Activated naive CD8-positive, alpha-beta T cell treated with anti-CD3 and anti-CD28 coated beads for 36 hours (primary cell): ENCODE data around the gene IKZF3. TPM values are rescaled to one million over a fixed set of nuclear protein-coding genes. Genes with fewer than 3 reads are reported as not detected.
A peak's percentile ranks its signal among the peaks of the same experiment; 100 is the strongest.

Source experiments
- DNase-seq: peaks from one replicate; pipeline ENCODE4 v3.0.0; 2021
- H3K27ac Mint-ChIP-seq: one replicate; pipeline ENCODE4 v1.8.0; 2022; ENCODE audit warnings: mild to moderate bottlenecking, moderate library complexity, mixed read lengths
- H3K27me3 Mint-ChIP-seq: one replicate; pipeline ENCODE4 v1.8.0; 2022; ENCODE audit warnings: mild to moderate bottlenecking, mixed read lengths
- H3K36me3 Mint-ChIP-seq: one replicate; pipeline ENCODE4 v1.8.0; 2021; ENCODE audit warnings: mild to moderate bottlenecking, mixed read lengths
- H3K4me1 Mint-ChIP-seq: one replicate; pipeline ENCODE4 v1.8.0; 2021; ENCODE audit warnings: mixed read lengths
- H3K4me3 Mint-ChIP-seq: one replicate; pipeline ENCODE4 v1.8.0; 2022; ENCODE audit warnings: mild to moderate bottlenecking, moderate library complexity, mixed read lengths
- H3K9me3 Mint-ChIP-seq: one replicate; pipeline ENCODE4 v1.8.0; 2022; ENCODE audit warnings: mixed read lengths
- total RNA-seq, 2 experiments: library from RNA; stranded (reverse); gene quantifications; one replicate each; pipeline ENCODE4 v1.2.3, GENCODE V29; 2021

Gene IKZF3
- total RNA-seq, 2 experiments from 2014 or later: 43.9 to 44.6 TPM

DNA sequence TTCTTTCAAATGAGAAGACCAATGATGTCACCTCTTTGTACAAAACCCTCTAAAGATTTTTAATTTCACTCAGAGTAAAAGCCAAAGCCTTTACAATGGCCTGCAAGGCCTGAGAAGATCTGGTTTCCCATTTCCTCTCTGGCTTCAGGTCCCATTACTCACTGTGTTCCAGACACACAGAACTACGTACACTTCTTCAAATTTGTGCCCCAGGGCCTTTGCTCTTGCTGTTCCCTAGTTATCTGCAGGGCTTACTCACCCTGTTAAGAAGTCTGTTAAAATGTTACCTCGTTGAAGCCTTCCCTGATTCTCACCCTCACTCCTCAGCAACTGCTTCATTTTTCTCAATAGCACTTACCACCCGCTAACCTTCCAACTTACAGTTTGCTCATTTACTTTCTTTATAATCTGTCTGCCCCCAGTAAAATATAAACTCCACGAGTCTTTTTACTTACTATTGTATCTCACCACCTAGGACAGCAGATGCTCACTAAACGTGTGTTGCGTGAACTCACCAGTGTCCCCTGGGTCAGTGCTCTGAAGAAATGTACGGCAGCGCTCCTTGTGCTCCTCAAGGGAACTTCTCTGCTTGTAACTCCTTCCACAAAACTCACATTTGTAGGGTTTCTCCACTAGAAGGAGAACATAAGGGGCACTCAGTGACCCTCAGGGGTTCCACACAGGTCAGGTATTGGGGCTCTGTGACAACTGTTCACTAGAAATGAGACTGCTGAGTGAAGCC is 76.2 kb downstream of the IKZF3 start:
- no peak for DNase-seq
- Mint-ChIP-seq H3K4me3 (no peak overlapping the region), H3K4me1 (peaks cover 47% of the 10 kb centered on the region), H3K27ac (no peak overlapping the region), H3K27me3 (no peaks in the 10 kb centered on the region), H3K9me3 (no peaks in the 10 kb centered on the region), H3K36me3 (peaks cover 61% of the 10 kb centered on the region)

- DNase-seq: no peak
- Mint-ChIP-seq H3K4me3 (no peak overlapping the region), H3K27ac (no peak overlapping the region), H3K36me3 (peaks cover 65% of the 10 kb centered on the region), H3K27me3 (no peaks in the 10 kb centered on the region), H3K9me3 (no peaks in the 10 kb centered on the region), H3K4me1 (peaks cover 47% of the 10 kb centered on the region)
Observed at GRCh38 chr17:39787041-39787440, 77.1 kb downstream of the IKZF3 start.

DNA sequence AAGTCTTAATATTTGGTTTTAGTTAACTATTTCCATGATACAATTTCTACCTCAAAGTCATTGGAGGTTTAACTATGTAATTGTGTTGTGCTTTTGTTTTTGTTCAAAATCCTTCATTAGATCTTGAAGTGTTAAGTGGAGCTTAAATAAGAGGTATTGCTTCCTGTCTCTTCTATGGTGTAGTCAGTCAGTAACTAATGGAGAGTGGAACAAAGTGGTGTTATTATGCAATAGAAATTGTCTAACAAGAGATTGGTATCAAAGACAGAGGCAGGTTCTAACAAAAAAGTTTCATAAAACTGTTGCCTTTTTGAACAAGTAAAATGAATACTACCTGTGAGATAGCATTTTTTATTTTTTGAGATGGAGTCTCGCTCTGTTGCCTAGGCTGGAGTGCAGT is 81.1 kb downstream of the IKZF3 start:
- H3K27ac Mint-ChIP-seq: peak overlapping the region; percentile 1
- H3K4me1 Mint-ChIP-seq: peaks cover 51% of the 10 kb centered on the region
- no peak overlapping the region for H3K4me3 Mint-ChIP-seq
- no peaks in the 10 kb centered on the region for H3K27me3 Mint-ChIP-seq
- H3K9me3 Mint-ChIP-seq: no peaks in the 10 kb centered on the region
- peaks cover 45% of the 10 kb centered on the region for H3K36me3 Mint-ChIP-seq
- no peak for DNase-seq

- Mint-ChIP-seq H3K27ac (peak overlapping the region; percentile 40), H3K4me3 (no peak overlapping the region), H3K27me3 (no peaks in the 10 kb centered on the region), H3K36me3 (peaks cover 43% of the 10 kb centered on the region), H3K4me1 (peaks cover 52% of the 10 kb centered on the region), H3K9me3 (no peaks in the 10 kb centered on the region)
- DNase-seq: no peak
Observed at GRCh38 chr17:39782481-39782880, 81.6 kb downstream of the IKZF3 start.

DNA sequence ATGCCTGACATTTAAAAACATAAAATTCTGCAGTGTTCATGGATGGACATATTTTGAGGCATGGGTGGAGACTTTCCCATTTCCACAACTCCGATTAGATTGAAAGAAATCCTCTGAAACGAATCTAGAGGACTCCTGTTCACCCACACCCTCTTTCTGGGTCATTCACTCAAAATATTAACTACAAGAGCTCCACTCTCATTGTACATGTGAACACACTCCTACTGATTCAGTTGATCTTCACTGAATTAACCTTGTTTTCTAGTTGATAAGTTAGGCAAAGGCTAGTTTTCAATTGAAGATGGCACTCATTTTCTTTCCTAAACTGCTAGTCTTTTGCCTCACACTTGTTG is 82.3 kb downstream of the IKZF3 start:
- peak overlapping the region; percentile 57 for H3K27ac Mint-ChIP-seq
- peaks cover 40% of the 10 kb centered on the region for H3K36me3 Mint-ChIP-seq
- no peaks in the 10 kb centered on the region for H3K9me3 Mint-ChIP-seq
- peaks cover 51% of the 10 kb centered on the region for H3K4me1 Mint-ChIP-seq
- DNase-seq: no peak
- H3K4me3 Mint-ChIP-seq: no peak overlapping the region
- H3K27me3 Mint-ChIP-seq: no peaks in the 10 kb centered on the region

GRCh38 chr17:39781031-39781860 is 82.9 kb downstream of the IKZF3 start:
- H3K4me1 Mint-ChIP-seq: peaks cover 56% of the 10 kb centered on the region
- no peak overlapping the region for H3K27ac Mint-ChIP-seq

GRCh38 chr17:39777534-39778365 is 86.4 kb downstream of the IKZF3 start:
- peaks cover 2% of the 10 kb centered on the region for H3K9me3 Mint-ChIP-seq
- no peak for DNase-seq
- peak overlapping the region; percentile 78 for H3K4me3 Mint-ChIP-seq
- H3K4me1 Mint-ChIP-seq: peaks cover 76% of the 10 kb centered on the region
- H3K27me3 Mint-ChIP-seq: no peaks in the 10 kb centered on the region
- H3K27ac Mint-ChIP-seq: peak overlapping the region; percentile 81
- peaks cover 48% of the 10 kb centered on the region for H3K36me3 Mint-ChIP-seq

More at GRCh38 chr17:39781031-39781860, 82.9 kb downstream of the IKZF3 start:
- Mint-ChIP-seq H3K27me3 (no peaks in the 10 kb centered on the region), H3K4me3 (no peak overlapping the region), H3K36me3 (peaks cover 43% of the 10 kb centered on the region), H3K9me3 (no peaks in the 10 kb centered on the region)
- DNase-seq: no peak

DNA sequence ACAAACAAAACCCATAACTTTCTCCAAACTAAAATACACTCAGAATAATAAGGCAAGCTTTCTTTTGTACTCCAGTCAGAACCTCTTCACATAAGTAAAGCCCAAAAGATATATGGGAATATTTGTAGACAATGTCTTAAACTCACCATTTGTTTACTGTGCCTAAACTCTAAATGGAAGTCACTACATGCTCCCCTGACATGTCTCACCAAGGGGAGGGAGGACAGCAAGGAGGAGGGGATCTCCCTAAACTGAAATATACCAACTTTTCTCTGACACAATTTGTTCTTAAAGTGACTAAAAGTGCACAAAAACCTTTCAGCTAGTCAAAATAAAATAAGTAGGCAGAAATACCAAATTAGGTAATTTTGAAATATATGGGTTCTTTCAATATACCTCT is 87.9 kb downstream of the IKZF3 start:
- Mint-ChIP-seq H3K4me1 (peaks cover 78% of the 10 kb centered on the region), H3K27me3 (no peaks in the 10 kb centered on the region), H3K27ac (peak overlapping the region; percentile 82), H3K4me3 (peak overlapping the region; percentile 78), H3K9me3 (peaks cover 2% of the 10 kb centered on the region), H3K36me3 (peaks cover 50% of the 10 kb centered on the region)
- DNase-seq: no peak

DNA sequence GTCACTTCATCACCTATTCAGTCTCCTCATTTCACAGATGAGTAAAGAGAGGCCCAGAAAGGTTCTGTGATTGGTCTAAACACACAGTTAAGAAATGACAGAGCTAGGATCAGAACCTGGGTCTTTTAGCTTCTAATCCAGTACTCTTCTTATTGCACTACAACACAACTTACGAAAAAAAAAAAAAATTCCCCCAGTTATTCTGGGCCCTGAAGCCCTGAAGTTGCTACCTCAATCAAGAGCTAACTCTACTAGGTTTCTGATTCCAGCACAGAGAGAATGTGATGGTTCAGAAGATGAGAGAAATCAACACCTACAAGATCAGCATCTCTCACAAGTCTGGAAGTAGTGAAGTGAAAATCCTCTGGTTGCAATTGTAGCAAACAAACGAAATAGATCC is 89.1 kb downstream of the IKZF3 start:
- H3K27me3 Mint-ChIP-seq: no peaks in the 10 kb centered on the region
- H3K9me3 Mint-ChIP-seq: peaks cover 2% of the 10 kb centered on the region
- peaks cover 56% of the 10 kb centered on the region for H3K36me3 Mint-ChIP-seq
- H3K4me1 Mint-ChIP-seq: peaks cover 85% of the 10 kb centered on the region
- H3K27ac Mint-ChIP-seq: peak overlapping the region; percentile 82
- DNase-seq: no peak
- H3K4me3 Mint-ChIP-seq: peak overlapping the region; percentile 54

GRCh38 chr17:39774047-39774446 is 90.1 kb downstream of the IKZF3 start:
- DNase-seq: no peak
- no peaks in the 10 kb centered on the region for H3K27me3 Mint-ChIP-seq
- H3K4me1 Mint-ChIP-seq: peaks cover 92% of the 10 kb centered on the region
- peak overlapping the region; percentile 58 for H3K4me3 Mint-ChIP-seq
- H3K36me3 Mint-ChIP-seq: peaks cover 57% of the 10 kb centered on the region
- peaks cover 2% of the 10 kb centered on the region for H3K9me3 Mint-ChIP-seq
- H3K27ac Mint-ChIP-seq: peak overlapping the region; percentile 92

- H3K27ac Mint-ChIP-seq: peak overlapping the region; percentile 70
- DNase-seq: no peak
- peak overlapping the region; percentile 3 for H3K4me3 Mint-ChIP-seq
- H3K4me1 Mint-ChIP-seq: peaks cover 92% of the 10 kb centered on the region
- H3K9me3 Mint-ChIP-seq: peaks cover 2% of the 10 kb centered on the region
- H3K36me3 Mint-ChIP-seq: peaks cover 63% of the 10 kb centered on the region
- H3K27me3 Mint-ChIP-seq: no peaks in the 10 kb centered on the region
Observed at GRCh38 chr17:39772987-39773934, 90.9 kb downstream of the IKZF3 start.

DNA sequence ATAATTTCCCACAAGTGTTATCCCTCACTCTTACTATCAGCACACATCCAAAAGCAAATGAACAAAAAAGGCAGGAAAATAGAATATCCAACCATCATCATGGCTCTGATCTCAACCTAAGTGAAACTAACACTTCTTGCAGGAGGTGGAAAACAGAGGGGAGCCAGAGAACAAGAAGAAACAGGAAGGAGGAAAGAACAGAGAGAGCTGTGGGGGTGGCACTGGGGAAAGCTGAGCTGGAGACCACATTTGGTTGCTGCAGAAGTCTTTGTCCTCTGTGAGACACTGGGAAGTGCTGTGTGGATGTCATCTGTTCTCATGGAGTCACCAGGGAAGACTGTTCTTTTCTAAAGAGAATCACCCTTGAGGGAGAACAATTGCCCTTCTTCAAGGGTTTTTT is 91.7 kb downstream of the IKZF3 start:
- H3K36me3 Mint-ChIP-seq: peaks cover 66% of the 10 kb centered on the region
- H3K9me3 Mint-ChIP-seq: peaks cover 2% of the 10 kb centered on the region
- peak overlapping the region; percentile 22 for H3K4me3 Mint-ChIP-seq
- H3K27ac Mint-ChIP-seq: peak overlapping the region; percentile 84
- no peaks in the 10 kb centered on the region for H3K27me3 Mint-ChIP-seq
- H3K4me1 Mint-ChIP-seq: peaks cover 91% of the 10 kb centered on the region
- no peak for DNase-seq

- no peaks in the 10 kb centered on the region for H3K27me3 Mint-ChIP-seq
- peaks cover 92% of the 10 kb centered on the region for H3K4me1 Mint-ChIP-seq
- DNase-seq: peak; percentile 70
- peaks cover 9% of the 10 kb centered on the region for H3K9me3 Mint-ChIP-seq
- H3K4me3 Mint-ChIP-seq: no peak overlapping the region
- H3K27ac Mint-ChIP-seq: peak overlapping the region; percentile 84
- peaks cover 74% of the 10 kb centered on the region for H3K36me3 Mint-ChIP-seq
Observed at GRCh38 chr17:39769974-39770587, 94.0 kb downstream of the IKZF3 start.

GRCh38 chr17:39767147-39767546 is 97.0 kb downstream of the IKZF3 start:
- H3K36me3 Mint-ChIP-seq: peaks cover 69% of the 10 kb centered on the region
- H3K4me3 Mint-ChIP-seq: peak overlapping the region; percentile 20
- H3K4me1 Mint-ChIP-seq: peaks cover 85% of the 10 kb centered on the region
- peaks cover 8% of the 10 kb centered on the region for H3K9me3 Mint-ChIP-seq
- no peak for DNase-seq
- H3K27ac Mint-ChIP-seq: peak overlapping the region; percentile 84
- H3K27me3 Mint-ChIP-seq: no peaks in the 10 kb centered on the region
